Natural killer cell (primary cell): ENCODE results near the gene NEUROD1. TPM values are rescaled to one million over a fixed set of nuclear protein-coding genes. Genes with fewer than 3 reads are reported as not detected.

Experiments
- ATAC-seq, 3 donors: fragments of 150-1000 bp in 2 of 3; fragments of 200-7000 bp in 1 of 3; cut with Tn5 transposase; 1 replicate in 1 of 3; 2 replicates in 2 of 3; pipeline ENCODE4 v1.10.0; 2021; ENCODE audit warnings: mild to moderate bottlenecking in 2 of 3, moderate library complexity in 2 of 3
- DNase-seq, 2 donors: peaks; one replicate each; pipeline versions ENCODE4 v3.0.0 to v3.0.0-alpha.2; 2013 to 2021; ENCODE audit warnings: mixed read lengths in 1 of 2
- H3K27ac ChIP-seq: one replicate; pipeline ENCODE4 v1.5.1; 2013; ENCODE audit warnings: mild to moderate bottlenecking, low read length
- H3K27me3 ChIP-seq: one replicate; pipeline ENCODE4 v1.6.1; 2013; ENCODE audit warnings: low read length; ENCODE audit not compliant: control insufficient read depth, insufficient read depth
- H3K36me3 ChIP-seq: one replicate; pipeline ENCODE4 v1.6.1; 2013; ENCODE audit warnings: low read length; ENCODE audit not compliant: control insufficient read depth, insufficient read depth
- H3K4me1 ChIP-seq: one replicate; pipeline ENCODE4 v1.6.1; 2013; ENCODE audit warnings: low read length; ENCODE audit not compliant: control insufficient read depth, insufficient read depth
- H3K4me3 ChIP-seq: one replicate; pipeline ENCODE4 v1.5.1; 2013; ENCODE audit warnings: low read length
- H3K9me3 ChIP-seq: one replicate; pipeline ENCODE4 v1.6.1; 2013; ENCODE audit warnings: low read length; ENCODE audit not compliant: control insufficient read depth, insufficient read depth
- H3K27ac Mint-ChIP-seq, 2 donors: one replicate each; pipeline ENCODE4 v1.8.0; 2022; ENCODE audit warnings: mild to moderate bottlenecking in 2 of 2, mixed read lengths in 2 of 2, moderate library complexity in 1 of 2
- H3K27me3 Mint-ChIP-seq, 2 donors: one replicate each; pipeline ENCODE4 v1.8.0; 2022; ENCODE audit warnings: low read depth in 2 of 2, mixed read lengths in 2 of 2
- H3K36me3 Mint-ChIP-seq: one replicate; pipeline ENCODE4 v1.8.0; 2022; ENCODE audit warnings: mixed read lengths
- H3K4me1 Mint-ChIP-seq, 2 donors: one replicate each; pipeline ENCODE4 v1.8.0; 2022; ENCODE audit warnings: mixed read lengths in 2 of 2
- H3K4me3 Mint-ChIP-seq: one replicate; pipeline ENCODE4 v1.8.0; 2022; ENCODE audit warnings: mild to moderate bottlenecking, moderate library complexity, mixed read lengths
- H3K9me3 Mint-ChIP-seq, 2 donors: one replicate each; pipeline ENCODE4 v1.8.0; 2022; ENCODE audit warnings: mixed read lengths in 2 of 2
- CTCF ChIP-seq: fragments of 200-600 bp; IDR thresholded peaks from one replicate; pipeline ENCODE4 v1.8.0; 2022; ENCODE audit warnings: antibody characterized with exemption
- WGBS: methylation state at CpG from one replicate; pipeline ENCODE4 v1.1.7; 2013; ENCODE audit warnings: missing lambda C conversion rate; ENCODE audit not compliant: insufficient coverage; 5-methylcytosine and 5-hydroxymethylcytosine counted together
- intact Hi-C: fragments of 100-400 bp; cut with micrococcal nuclease; formaldehyde crosslinking; loops from one replicate; pipeline ENCODE4 v1.14.2; 2022
- total RNA-seq, 4 donors: library from RNA; stranded (reverse); fragments of 120-200 nt in 1 of 4; gene quantifications; one replicate each; pipeline versions ENCODE4 v1.2.3 to v1.2.4, GENCODE V29; 2013 to 2022

The NEUROD1 gene
- total RNA-seq, 3 donors from 2014 or later (not counting 1 experiment from before 2014, with no cell fraction given): not detected

GRCh38 chr2:181667234-181667633 lies 13.1 kb downstream of the NEUROD1 start:
- TF ChIP-seq CTCF: no peak
- Histone ChIP-seq H3K9me3 (peaks cover 4% of the 10 kb centered on the region), H3K36me3 (no peaks in the 10 kb centered on the region), H3K27me3 (peaks cover 7% of the 10 kb centered on the region), H3K4me3 (no peak overlapping the region), H3K4me1 (no peaks in the 10 kb centered on the region), H3K27ac (no peak overlapping the region)
- Mint-ChIP-seq H3K36me3 (no peaks in the 10 kb centered on the region), H3K27ac (no peak overlapping the region), H3K4me1 (no peaks in the 10 kb centered on the region), H3K9me3 (no peaks in the 10 kb centered on the region), H3K27me3 (peaks cover 22 to 35% of the 10 kb centered on the region in 2 donors), H3K4me3 (no peak overlapping the region)
- ATAC-seq (no peak), DNase-seq (no peak)
- no CpG with 5 or more reads among the region's 1 CpG for WGBS
- intact Hi-C loops: no loop called here

- H3K27me3 ChIP-seq: peaks cover 3% of the 10 kb centered on the region
- DNase-seq: no peak
- H3K27ac ChIP-seq: no peak overlapping the region
- Mint-ChIP-seq H3K9me3 (no peaks in the 10 kb centered on the region), H3K36me3 (no peaks in the 10 kb centered on the region), H3K27ac (no peak overlapping the region), H3K4me1 (peaks cover under 1 to 1% of the 10 kb centered on the region in 2 donors), H3K4me3 (no peak overlapping the region), H3K27me3 (peaks cover 31 to 35% of the 10 kb centered on the region in 2 donors)
- no peak overlapping the region for H3K4me3 ChIP-seq
- H3K36me3 ChIP-seq: no peaks in the 10 kb centered on the region
- peaks cover 4% of the 10 kb centered on the region for H3K9me3 ChIP-seq
- no peak for ATAC-seq
- intact Hi-C loops: no loop called here
- WGBS: 100% methylated on average over 1 of the region's 2 CpGs
- no peak for TF ChIP-seq CTCF
- no peaks in the 10 kb centered on the region for H3K4me1 ChIP-seq
Measured at GRCh38 chr2:181662287-181662686, 18.0 kb downstream of the NEUROD1 start.

GRCh38 chr2:181660181-181660580 lies 20.1 kb downstream of the NEUROD1 start:
- no peaks in the 10 kb centered on the region for H3K9me3 Mint-ChIP-seq
- intact Hi-C loops: no loop called here
- no peaks in the 10 kb centered on the region for H3K36me3 Mint-ChIP-seq
- no peaks in the 10 kb centered on the region for H3K36me3 ChIP-seq
- peaks cover 10% of the 10 kb centered on the region for H3K4me1 ChIP-seq
- H3K27me3 Mint-ChIP-seq: peaks cover 33 to 38% of the 10 kb centered on the region in 2 donors
- peaks cover 11% of the 10 kb centered on the region for H3K27me3 ChIP-seq
- TF ChIP-seq CTCF: no peak
- no peak overlapping the region for H3K4me3 ChIP-seq
- no peak overlapping the region for H3K27ac Mint-ChIP-seq
- DNase-seq (no peak), ATAC-seq (no peak)
- peaks cover 6 to 13% of the 10 kb centered on the region in 2 donors for H3K4me1 Mint-ChIP-seq
- 79% methylated on average over 3 of the region's 3 CpGs for WGBS
- H3K27ac ChIP-seq: no peak overlapping the region
- H3K9me3 ChIP-seq: no peaks in the 10 kb centered on the region
- H3K4me3 Mint-ChIP-seq: no peak overlapping the region

- Histone ChIP-seq H3K27me3 (peaks cover 11% of the 10 kb centered on the region), H3K36me3 (no peaks in the 10 kb centered on the region), H3K4me1 (peaks cover 10% of the 10 kb centered on the region), H3K9me3 (no peaks in the 10 kb centered on the region), H3K4me3 (no peak overlapping the region), H3K27ac (no peak overlapping the region)
- Mint-ChIP-seq H3K9me3 (no peaks in the 10 kb centered on the region), H3K4me3 (peak overlapping the region; percentile 11), H3K27ac (no peak overlapping the region), H3K27me3 (peaks cover 35 to 41% of the 10 kb centered on the region in 2 donors), H3K36me3 (no peaks in the 10 kb centered on the region), H3K4me1 (peaks cover 6 to 13% of the 10 kb centered on the region in 2 donors)
- intact Hi-C loops: no loop called here
- no peak for TF ChIP-seq CTCF
- no peak for ATAC-seq
- WGBS: 89% methylated on average over 4 of the region's 4 CpGs
- DNase-seq: no peak
Measured at GRCh38 chr2:181658444-181658843, 21.9 kb downstream of the NEUROD1 start.
